Measurements from ENCODE around the gene RANBP10.

The RANBP10 gene

GRCh38 chr16:67731753-67732095 lies 74.6 kb downstream of the RANBP10 start:
- TF ChIP-seq, protein P1, sequence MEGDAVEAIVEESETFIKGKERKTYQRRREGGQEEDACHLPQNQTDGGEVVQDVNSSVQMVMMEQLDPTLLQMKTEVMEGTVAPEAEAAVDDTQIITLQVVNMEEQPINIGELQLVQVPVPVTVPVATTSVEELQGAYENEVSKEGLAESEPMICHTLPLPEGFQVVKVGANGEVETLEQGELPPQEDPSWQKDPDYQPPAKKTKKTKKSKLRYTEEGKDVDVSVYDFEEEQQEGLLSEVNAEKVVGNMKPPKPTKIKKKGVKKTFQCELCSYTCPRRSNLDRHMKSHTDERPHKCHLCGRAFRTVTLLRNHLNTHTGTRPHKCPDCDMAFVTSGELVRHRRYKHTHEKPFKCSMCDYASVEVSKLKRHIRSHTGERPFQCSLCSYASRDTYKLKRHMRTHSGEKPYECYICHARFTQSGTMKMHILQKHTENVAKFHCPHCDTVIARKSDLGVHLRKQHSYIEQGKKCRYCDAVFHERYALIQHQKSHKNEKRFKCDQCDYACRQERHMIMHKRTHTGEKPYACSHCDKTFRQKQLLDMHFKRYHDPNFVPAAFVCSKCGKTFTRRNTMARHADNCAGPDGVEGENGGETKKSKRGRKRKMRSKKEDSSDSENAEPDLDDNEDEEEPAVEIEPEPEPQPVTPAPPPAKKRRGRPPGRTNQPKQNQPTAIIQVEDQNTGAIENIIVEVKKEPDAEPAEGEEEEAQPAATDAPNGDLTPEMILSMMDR (IDR thresholded peaks at IDR 0.05; ENCODE audit: low read depth, low read length): no peak
- no peak for DNase-seq (ENCODE audit: extremely low read depth, low read depth)

DNA sequence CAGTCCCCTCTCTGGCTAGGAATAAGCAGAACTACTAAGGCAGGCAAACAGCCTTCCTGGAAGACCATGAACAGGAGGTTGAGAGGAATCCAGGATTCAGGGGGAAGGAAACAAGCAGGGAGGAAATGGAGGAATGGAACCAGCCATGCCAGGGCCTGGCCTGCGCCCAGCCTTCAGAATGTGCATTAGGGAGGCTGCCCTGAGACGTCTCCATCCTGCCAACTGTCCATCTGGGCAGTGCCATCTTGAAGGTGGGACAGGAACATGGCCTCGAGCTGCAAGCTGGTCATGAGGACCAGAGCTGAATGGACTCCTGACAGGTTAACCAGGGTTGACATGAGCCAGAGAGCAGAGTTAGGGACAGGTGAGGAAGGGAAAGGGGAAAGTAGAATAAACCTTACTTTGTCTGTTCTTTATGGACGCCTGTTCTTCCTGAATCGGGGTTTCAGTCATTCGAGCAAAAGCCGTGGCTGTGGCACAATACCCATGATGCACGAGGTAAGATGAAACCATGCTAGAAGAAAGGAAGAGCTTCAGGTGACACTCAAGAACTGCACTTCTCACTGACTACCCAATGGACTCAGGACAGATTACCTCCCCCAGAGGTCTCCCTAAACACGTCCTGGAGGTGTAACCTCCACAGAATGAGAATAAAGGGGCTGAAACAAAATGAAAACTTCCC lies 75.1 kb downstream of the RANBP10 start:
- DNase-seq (ENCODE audit: extremely low read depth, low read depth): no peak
- TF ChIP-seq, protein P1 (IDR thresholded peaks at IDR 0.05; ENCODE audit: low read depth, low read length): no peak

GRCh38 chr16:67730326-67730725 lies 76.0 kb downstream of the RANBP10 start:
- TF ChIP-seq, protein P1 (IDR thresholded peaks at IDR 0.05; ENCODE audit: low read depth, low read length): no peak
- DNase-seq (ENCODE audit: extremely low read depth, low read depth): no peak

GRCh38 chr16:67729636-67730248 lies 76.6 kb downstream of the RANBP10 start:
- TF ChIP-seq, protein P1 (IDR thresholded peaks at IDR 0.05; ENCODE audit: low read depth, low read length): no peak
- DNase-seq (ENCODE audit: extremely low read depth, low read depth): no peak

DNA sequence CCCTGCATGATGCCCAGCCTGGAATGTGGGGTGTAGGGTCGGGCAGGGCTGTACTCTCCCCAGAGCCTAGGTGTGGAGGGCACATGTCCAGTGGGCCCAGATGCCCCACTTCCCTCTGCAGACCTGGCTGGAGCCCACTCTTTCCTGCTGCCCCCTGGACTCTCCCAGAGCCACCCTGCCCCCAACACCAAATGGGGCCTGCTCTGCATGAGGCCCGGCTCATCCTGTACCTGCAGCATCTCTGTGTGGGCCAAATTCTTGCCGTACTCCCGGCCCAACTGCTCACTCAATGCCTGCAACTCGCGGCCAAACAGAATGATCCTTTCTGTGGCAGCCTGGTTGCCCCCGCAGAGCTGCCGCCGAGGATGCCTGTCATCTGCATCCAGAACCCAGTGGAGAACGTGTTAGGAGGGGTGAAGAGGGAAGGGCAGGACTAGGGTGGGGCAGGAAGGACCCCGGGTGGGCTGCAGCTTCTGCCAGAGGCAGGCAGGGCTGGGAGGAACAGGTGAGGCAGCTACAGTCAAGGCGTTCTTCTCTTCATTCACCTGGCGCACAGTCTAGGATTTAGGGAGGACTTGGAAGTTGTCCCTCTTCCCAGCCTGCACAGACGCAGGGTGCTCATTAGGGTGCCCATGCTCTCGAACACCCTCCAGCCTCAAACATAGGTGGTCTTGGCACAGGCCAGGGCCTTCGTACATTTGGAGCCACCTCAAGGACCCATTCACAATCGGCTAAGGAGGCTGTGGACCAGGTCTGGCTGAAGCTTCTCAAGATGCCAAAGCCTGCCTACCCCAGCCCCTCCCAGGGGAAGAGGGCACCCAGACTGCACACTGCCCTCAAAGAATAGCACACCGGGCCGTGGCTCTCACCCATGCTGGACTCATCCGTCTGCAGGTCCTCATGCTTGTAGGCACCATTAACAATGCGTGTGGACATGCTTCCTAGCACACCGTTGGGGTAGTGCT lies 78.6 kb downstream of the RANBP10 start:
- TF ChIP-seq, protein P1 (IDR thresholded peaks at IDR 0.05; ENCODE audit: low read depth, low read length): no peak

GRCh38 chr16:67726106-67727034 lies 80.0 kb downstream of the RANBP10 start:
- TF ChIP-seq, protein P1 (IDR thresholded peaks at IDR 0.05; ENCODE audit: low read depth, low read length): no peak
- no peak for DNase-seq (ENCODE audit: extremely low read depth, low read depth)

More for the DNA sequence above, 78.6 kb downstream of the RANBP10 start:
- DNase-seq (ENCODE audit: extremely low read depth, low read depth): no peak
